ENCODE results near the gene GALNT13. TPM values are rescaled to one million over a fixed set of nuclear protein-coding genes. Genes with fewer than 3 reads are reported as not detected.
A peak's percentile ranks its signal among the peaks of the same experiment; 100 is the strongest.

The GALNT13 gene
- 0.49 TPM for total RNA-seq

GRCh38 chr2:153871231-153872221, at the start of gene GALNT13:
Gene GALNT13, plus strand, starts transcription at chr2:153871922.
- DNase-seq (ENCODE audit: low spot score) = no peak
- ATAC-seq = peak; percentile 78
- intact Hi-C loops (cut with DNase I) = no loop called here

DNA sequence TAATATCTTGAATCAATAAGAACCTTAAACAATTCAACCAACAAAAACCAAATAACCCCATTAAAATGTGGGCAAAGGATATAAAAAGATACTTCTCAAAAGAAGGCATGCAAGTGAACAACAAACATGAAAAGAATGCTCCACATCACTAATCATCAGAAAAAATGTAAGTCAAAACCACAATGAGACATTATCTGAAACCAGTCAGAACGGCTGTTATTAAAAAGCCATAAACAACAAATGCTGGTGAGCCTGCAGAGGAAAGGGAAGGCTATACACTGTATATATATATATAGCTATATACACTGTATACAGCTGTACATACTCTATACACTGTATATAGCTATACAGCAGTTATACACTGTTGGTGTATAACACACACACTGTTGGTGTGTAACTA, 47.8 kb upstream of the GALNT13 start:
- intact Hi-C loops (cut with DNase I) = no loop called here
- DNase-seq (ENCODE audit: low spot score) = no peak
- ATAC-seq = no peak

DNA sequence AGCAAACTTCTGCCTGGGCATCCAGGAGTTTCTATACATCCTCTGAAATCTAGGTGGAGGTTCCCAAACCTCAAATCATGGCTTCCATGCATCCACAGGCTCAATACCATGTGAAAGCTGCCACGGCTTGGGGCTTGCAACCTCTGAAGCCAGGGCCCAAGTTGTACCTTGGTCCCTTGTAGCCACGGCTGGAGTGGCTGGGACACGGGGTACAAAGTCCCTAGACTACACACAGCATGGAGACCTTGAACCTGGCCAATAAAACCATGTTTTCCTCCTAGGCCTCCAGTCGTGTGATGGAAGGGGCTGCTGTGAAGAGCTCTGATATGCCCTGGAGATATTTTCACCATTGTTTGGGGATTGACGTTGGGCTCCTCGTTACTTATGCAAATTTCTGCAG, 43.4 kb upstream of the GALNT13 start:
- DNase-seq (ENCODE audit: low spot score) = no peak
- ATAC-seq = no peak
- intact Hi-C loops (cut with DNase I) = no loop called here

GRCh38 chr2:153834662-153835061, 37.1 kb upstream of the GALNT13 start:
- no peak for DNase-seq (ENCODE audit: low spot score)
- ATAC-seq = no peak
- intact Hi-C loops (cut with DNase I) = no loop called here

DNA sequence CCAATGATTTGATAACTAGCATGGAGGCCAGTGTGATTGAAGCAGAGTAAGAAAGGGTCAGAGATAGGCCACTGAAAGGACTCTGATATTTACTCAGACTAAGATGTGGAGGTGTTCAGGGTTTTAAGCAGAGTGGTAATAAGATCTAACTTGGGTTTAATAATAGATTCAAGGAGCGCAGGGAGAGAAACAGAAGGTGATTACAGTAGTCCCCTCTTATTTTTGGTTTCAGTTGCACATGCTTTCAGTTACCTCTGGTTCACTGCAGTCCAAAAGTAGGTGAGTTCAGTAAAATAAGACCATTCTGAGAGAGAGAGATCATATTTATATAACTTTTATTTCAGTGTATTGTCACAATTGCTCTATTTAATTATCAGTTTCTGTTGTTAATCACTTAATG, 13.5 kb upstream of the GALNT13 start:
- intact Hi-C loops (cut with DNase I) = no loop called here
- DNase-seq (ENCODE audit: low spot score) (no peak), ATAC-seq (no peak)

DNA sequence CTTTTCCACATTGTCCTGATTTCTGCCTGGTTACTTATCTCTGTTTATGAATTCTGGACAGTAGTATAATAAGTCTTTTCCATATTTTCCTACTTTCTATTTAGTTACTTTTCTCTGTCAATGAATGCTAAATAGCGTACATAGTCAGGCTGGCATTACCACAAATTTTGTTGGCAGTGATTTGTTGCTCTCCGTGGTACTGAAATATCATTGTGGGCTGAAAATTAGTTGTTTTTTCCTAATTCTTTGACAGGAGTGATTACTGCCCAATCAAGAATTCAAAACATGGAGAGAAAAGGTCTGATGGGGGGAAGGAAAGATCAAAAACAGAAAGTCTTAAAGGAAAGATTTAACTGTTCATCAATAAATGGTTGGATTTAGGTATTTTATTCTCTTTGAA, 7.7 kb upstream of the GALNT13 start:
- ATAC-seq (no peak), DNase-seq (ENCODE audit: low spot score) (no peak)
- intact Hi-C loops (cut with DNase I) = no loop called here

- ATAC-seq (no peak), DNase-seq (ENCODE audit: low spot score) (no peak)
- intact Hi-C loops (cut with DNase I) = no loop called here
Observed at GRCh38 chr2:153866595-153866994, 5.1 kb upstream of the GALNT13 start.

GRCh38 chr2:153870308-153870707, 1.4 kb upstream of the GALNT13 start:
- DNase-seq (ENCODE audit: low spot score) (no peak), ATAC-seq (no peak)
- intact Hi-C loops (cut with DNase I) = no loop called here

DNA sequence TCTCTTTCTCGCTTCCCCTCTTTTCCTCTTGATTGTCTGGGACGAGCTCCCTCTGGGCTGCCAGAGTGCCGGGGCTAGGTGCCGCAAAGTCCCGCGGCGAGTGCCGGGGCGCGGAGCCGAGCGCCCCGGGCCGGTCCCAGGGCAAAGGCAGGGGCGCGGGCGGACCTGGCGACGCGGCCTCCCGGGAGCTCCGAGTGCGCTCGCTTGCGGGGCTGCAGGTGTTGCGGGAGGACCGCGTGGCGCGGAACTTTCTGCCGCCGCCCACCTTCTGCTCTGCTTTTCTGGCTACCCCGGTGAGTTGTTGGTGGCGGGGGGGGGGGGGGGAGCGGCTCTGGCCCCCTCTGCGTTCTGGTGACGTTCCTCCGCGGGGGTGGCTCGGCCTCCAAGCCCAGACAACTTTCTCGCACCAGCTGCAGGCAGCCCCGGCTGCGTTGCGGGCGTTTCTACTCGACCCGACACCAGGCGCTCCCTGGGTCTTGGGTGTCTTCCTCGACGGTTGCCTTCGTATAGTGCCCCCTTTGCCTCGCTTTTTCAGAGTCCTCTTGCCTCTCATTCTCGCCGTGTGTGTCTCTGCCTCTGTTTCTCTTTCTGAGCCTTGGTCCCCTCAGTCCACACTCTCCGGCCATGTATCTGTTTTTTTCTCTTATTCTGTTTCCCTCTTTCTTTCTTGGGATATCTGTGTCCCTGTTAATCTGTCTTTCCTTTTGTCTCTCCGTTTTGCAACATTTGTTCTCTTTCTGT, 759 bp downstream of the GALNT13 start:
- intact Hi-C loops (cut with DNase I) = no loop called here
- ATAC-seq = no peak
- no peak for DNase-seq (ENCODE audit: low spot score)

DNA sequence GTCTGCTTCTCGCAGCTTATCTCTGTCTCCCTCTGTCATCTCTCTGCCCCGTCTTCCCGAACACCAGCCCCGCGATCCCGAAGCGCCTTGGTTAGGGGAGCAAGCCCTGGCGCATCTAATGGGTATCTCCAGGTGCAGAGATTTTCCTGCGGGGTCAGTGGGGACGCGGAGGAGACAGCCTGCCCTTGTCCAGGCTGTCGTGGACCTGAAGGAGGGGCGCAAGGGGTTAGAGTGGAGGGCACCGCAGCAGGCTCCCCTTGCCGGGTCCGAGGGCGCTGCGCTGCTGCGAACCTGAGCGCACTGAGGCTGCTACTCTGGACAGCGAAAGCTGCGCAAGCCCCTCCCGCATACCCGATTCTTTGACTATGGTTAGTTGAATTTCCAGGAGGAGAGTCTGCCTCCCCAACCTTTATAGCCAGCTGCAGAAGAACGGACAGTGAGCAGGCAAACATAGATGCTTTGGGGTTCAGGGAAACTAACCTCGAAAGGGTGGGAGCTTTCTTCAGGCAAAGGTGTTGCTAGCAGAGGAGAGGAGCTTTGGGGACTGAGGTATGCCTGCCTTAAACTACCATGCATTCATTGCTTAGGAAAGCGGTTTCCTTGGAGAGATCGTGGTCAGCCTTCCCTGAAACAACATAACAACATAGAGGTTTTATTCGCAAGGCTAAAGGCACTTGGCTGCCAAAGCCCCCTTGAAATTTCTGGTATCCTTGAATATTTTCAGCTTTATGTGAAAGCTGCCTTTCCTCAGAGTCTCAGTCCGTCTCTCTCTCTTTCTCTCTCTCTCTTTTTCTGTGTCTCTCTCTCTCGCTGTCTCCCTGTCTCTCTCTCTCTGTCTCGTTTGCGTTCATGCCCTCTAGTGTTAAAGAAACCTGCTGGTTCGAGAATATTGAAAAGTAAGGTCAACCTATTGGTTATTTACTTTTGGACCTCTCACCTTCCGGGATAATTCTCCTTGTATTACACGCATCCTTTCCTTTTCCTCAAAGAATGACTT, 1.6 kb downstream of the GALNT13 start:
- intact Hi-C loops (cut with DNase I) = no loop called here
- DNase-seq (ENCODE audit: low spot score) (no peak), ATAC-seq (no peak)

DNA sequence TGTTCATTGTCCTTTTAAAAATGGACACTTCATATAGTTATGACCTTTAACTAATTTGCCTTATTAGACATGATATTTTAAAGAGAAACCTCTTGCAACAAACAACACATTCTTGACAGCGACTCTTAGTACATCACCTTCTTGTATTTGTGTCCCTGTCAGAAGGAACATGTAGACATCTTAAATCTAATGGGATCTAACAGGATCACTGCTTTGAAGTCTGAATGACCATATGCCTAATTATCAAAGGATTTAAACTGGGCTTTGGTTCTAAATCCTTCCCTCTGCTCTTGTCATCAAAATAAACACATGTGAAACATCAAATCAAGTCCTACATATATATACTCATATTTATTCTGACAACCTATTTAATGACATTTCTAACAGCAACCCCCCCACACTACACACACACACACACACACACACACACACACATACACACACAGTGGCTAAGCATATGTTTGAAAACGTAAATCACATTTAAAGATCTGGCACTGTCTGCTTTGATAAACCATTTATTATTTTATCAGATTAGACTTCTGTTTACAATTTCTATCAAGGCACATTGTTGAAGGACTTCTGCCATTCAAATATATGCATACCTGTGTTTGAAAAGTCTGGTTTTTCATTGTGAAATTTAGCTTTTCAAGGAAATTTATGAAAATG, 4.2 kb downstream of the GALNT13 start:
- ATAC-seq (no peak), DNase-seq (ENCODE audit: low spot score) (no peak)
- intact Hi-C loops (cut with DNase I) = no loop called here

- ATAC-seq (no peak), DNase-seq (ENCODE audit: low spot score) (no peak)
- intact Hi-C loops (cut with DNase I) = no loop called here
Observed at GRCh38 chr2:153880926-153881325, 9.2 kb downstream of the GALNT13 start.

GRCh38 chr2:153886833-153887232, 15.1 kb downstream of the GALNT13 start:
- intact Hi-C loops (cut with DNase I) = loop anchor here (1.0 kb wide), 1 partner anchor 18 kb away; no protein-coding TSS in a partner anchor
- DNase-seq (ENCODE audit: low spot score) (no peak), ATAC-seq (no peak)

DNA sequence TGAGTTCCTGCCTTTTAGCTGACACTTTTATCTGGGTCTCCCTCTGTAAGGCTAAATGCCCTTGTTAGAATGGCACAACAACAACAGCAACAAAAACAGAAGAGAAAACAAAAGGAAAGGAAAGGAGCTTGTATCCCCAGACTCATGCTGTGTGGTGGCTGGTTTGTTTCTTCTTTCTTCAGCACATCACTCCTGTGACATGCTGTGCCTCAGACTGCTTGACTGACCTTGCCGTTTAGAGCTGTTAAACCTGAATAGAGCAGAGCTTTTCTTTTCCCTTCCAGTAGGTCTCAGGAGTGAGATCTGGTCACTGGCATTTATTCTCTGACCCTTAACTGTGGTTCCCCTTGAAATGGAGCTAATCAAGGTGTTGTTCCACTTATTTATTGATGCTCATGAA, 18.9 kb downstream of the GALNT13 start:
- ATAC-seq (no peak), DNase-seq (ENCODE audit: low spot score) (no peak)
- intact Hi-C loops (cut with DNase I) = no loop called here

DNA sequence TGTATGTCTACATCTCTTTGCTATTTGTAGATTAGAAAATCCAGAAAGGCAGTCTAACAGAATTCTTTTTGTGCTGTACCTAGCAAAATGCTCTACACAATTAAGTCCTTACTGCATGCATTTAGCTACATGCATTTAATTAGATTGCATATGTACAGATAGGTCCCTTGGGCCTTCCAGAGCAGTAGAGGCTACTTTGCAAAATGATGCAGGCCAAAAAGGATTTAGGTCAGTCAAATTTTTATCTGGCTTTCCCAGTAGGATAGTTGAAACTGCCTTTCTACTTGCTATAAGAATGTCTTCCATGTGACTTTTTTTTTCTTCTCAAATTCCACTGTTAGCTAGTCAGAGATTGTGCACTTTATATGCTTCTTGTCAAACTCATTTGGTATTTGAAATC, 19.3 kb downstream of the GALNT13 start:
- ATAC-seq = no peak
- DNase-seq (ENCODE audit: low spot score) = no peak
- intact Hi-C loops (cut with DNase I) = no loop called here

GRCh38 chr2:153912798-153913396, 41.2 kb downstream of the GALNT13 start:
- no peak for DNase-seq (ENCODE audit: low spot score)
- peak; percentile 26 for ATAC-seq
- intact Hi-C loops (cut with DNase I) = loop anchor here (10.0 kb wide), 1 partner anchor 1882 kb away; no protein-coding TSS in a partner anchor

- intact Hi-C loops (cut with DNase I) = loop anchor here (10.0 kb wide), 1 partner anchor 1877 kb away; no protein-coding TSS in a partner anchor
- DNase-seq (ENCODE audit: low spot score) (no peak), ATAC-seq (no peak)
Observed at GRCh38 chr2:153917570-153917969, 45.8 kb downstream of the GALNT13 start.

DNA sequence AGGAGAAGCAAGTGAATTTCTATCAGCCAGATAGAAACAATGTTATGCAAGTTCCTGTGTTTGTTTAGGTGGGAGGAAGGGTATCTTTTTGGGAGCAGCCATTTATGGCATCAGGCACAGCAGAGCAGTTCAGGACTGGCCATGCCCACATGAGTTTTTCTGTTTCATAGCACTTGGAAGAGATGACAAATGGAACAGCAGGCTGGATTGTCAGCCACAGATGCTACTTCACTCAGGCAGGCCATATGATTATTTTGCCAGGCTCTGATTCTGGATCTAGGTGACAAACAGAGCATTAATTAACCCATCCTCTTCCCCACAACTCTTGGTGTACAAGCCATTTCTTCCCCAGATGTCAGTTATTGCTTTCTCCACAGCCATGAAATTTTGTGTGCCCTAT, 63.8 kb downstream of the GALNT13 start:
- DNase-seq (ENCODE audit: low spot score) = no peak
- no peak for ATAC-seq
- intact Hi-C loops (cut with DNase I) = no loop called here

All from sciatic nerve (tissue), 2 donors.